Adrenal gland (tissue), 12 donors: ENCODE results near the gene KLF13. TPM values are rescaled to one million over a fixed set of nuclear protein-coding genes. Genes with fewer than 3 reads are reported as not detected.
A peak's percentile ranks its signal among the peaks of the same experiment; 100 is the strongest.

Experiments
- DNase-seq, 7 donors: peaks; one replicate each; pipeline ENCODE4 v3.0.0-alpha.2; 2019 to 2020
- H3K27ac ChIP-seq, 5 donors: fragments of 200-600 bp; sonication (generic) in 4 of 5; 1 replicate in 3 of 5; 2 replicates in 2 of 5; pipeline versions ENCODE4 v1.5.1 to v1.8.0; 2016 to 2020; ENCODE audit warnings: mild to moderate bottlenecking in 1 of 5
- H3K27me3 ChIP-seq: fragments of 200-600 bp; 2 replicates; pipeline ENCODE4 v1.8.0; 2021
- H3K36me3 ChIP-seq, 2 donors: fragments of 200-600 bp; replicated peaks in 1 of 2; 1 replicate in 1 of 2; 2 replicates in 1 of 2; pipeline versions ENCODE4 v1.5.1 to v1.8.0; 2018 to 2022
- H3K4me1 ChIP-seq, 2 donors: fragments of 200-600 bp; replicated peaks in 1 of 2; 1 replicate in 1 of 2; 2 replicates in 1 of 2; pipeline versions ENCODE4 v1.5.1 to v1.8.0; 2018 to 2021
- H3K4me3 ChIP-seq, 4 donors: fragments of 200-600 bp; sonication (generic) in 3 of 4; one replicate each; pipeline ENCODE4 v1.5.1; 2016 to 2018
- H3K9me3 ChIP-seq, 3 donors: fragments of 200-600 bp; sonication (generic) in 1 of 3; replicated peaks in 1 of 3; 1 replicate in 2 of 3; 2 replicates in 1 of 3; pipeline versions ENCODE4 v1.5.1 to v1.8.0; 2016 to 2021
- CTCF ChIP-seq, 6 experiments: fragments of 450-650 bp in 4 of 6; fragments of 200-600 bp in 2 of 6; sonication (generic) in 1 of 6; IDR thresholded peaks; 1 replicate in 5 of 6; 2 replicates in 1 of 6; pipeline versions ENCODE4 v1.5.1 to v1.8.0; 2016 to 2021; ENCODE audit warnings: antibody characterized with exemption in 6 of 6, mild to moderate bottlenecking in 2 of 6, moderate library complexity in 1 of 6
- POLR2A ChIP-seq, 2 donors: fragments of 450-650 bp; IDR thresholded peaks; one replicate each; pipeline ENCODE4 v1.6.1; 2017; ENCODE audit warnings: antibody characterized with exemption in 2 of 2, mild to moderate bottlenecking in 2 of 2, moderate library complexity in 1 of 2
- WGBS, 4 donors: extraction: QIAGEN DNeasy Blood & Tissue Kit in 2 of 4; methylation state at CpG; one replicate each; pipeline versions ENCODE4 v1.1.5 to v1.1.7; 2013 to 2017; 5-methylcytosine and 5-hydroxymethylcytosine counted together
- intact Hi-C, 2 donors: fragments of 100-400 bp; cut with DNase I; formaldehyde crosslinking; loops; one replicate each; pipeline versions ENCODE4 v1.14.1 to v1.15.0; 2022 to 2023
- polyA plus RNA-seq, 3 donors: library from polyadenylated mRNA; stranded (reverse); fragments of 200-250 nt in 2 of 3; fragments of 350-450 nt in 1 of 3; fragmentation: Illumina TruSeq in 1 of 3; extraction: RNeasy Lipid Tissue Mini Kit (QIAGEN cat#74804) in 1 of 3; gene quantifications; one replicate each; pipeline ENCODE4 v1.2.3, GENCODE V29; 2013 to 2014
- total RNA-seq, 9 donors: library from RNA; depleted of rRNA in 4 of 9; stranded (reverse); fragments of >200 nt in 4 of 9; fragments of 120-200 nt in 1 of 9; fragmentation: NEBNext Ultra II Directional in 1 of 9; extraction: Animal tissue kit (Norgen Biotek cat#: 25700) in 1 of 9; gene quantifications; one replicate each; pipeline versions ENCODE4 v1.1.0 to v1.2.4, GENCODE V29; 2013 to 2023
- donor health status: healthy with polysubstance abuse.
- donor health status: Bipolar disorder and iron deficiency.
- donor health status: DM: yes; HTN: yes; CAD: no.
- donor health status: DM: no; HTN: no; CAD: no.
- donor health status: DM: no; HTN: no; CAD: no.
- donor health status: DM: yes; HTN: yes; CAD: no.

The KLF13 gene
- total and polyA plus RNA-seq, 12 donors: 8.4 to 65.9 (median 31.9) TPM

GRCh38 chr15:31387092-31387478 is 60.5 kb downstream of the KLF13 start:
- peak in 2 of 7 donors; percentile 3 to 29 for DNase-seq
- H3K36me3 ChIP-seq: no peaks in the 10 kb centered on the region
- TF ChIP-seq POLR2A (IDR thresholded peaks at IDR 0.05) (no peak), CTCF (IDR thresholded peaks at IDR 0.05) (no peak)
- no peaks in the 10 kb centered on the region for H3K9me3 ChIP-seq
- H3K27me3 ChIP-seq: no peaks in the 10 kb centered on the region
- H3K4me1 ChIP-seq: peaks cover 0 to 16% of the 10 kb centered on the region in 2 donors
- 83 to 92% (median 87%) methylated on average over 2 of the region's 2 CpGs for WGBS, 4 donors
- H3K4me3 ChIP-seq: no peak overlapping the region
- H3K27ac ChIP-seq: peak overlapping the region in 2 of 5 donors; percentile 11 to 57
- intact Hi-C loops: loop anchor here in 1 of 2 donors (5.0 kb wide), 1 partner anchor 155 kb away; no protein-coding TSS in a partner anchor

- DNase-seq: peak; percentile 44 to 95 (median 69)
- intact Hi-C loops: loop anchor here in 1 of 2 donors (5.0 kb wide), 1 partner anchor 155 kb away; no protein-coding TSS in a partner anchor
- no peak overlapping the region for H3K4me3 ChIP-seq
- no peaks in the 10 kb centered on the region for H3K9me3 ChIP-seq
- peaks cover 0 to 16% of the 10 kb centered on the region in 2 donors for H3K4me1 ChIP-seq
- H3K27ac ChIP-seq: peak overlapping the region in 4 of 5 donors; percentile 16 to 65 (median 56)
- no peak for TF ChIP-seq POLR2A (IDR thresholded peaks at IDR 0.05)
- TF ChIP-seq CTCF (IDR thresholded peaks at IDR 0.05): no peak
- H3K27me3 ChIP-seq: no peaks in the 10 kb centered on the region
- WGBS, 4 donors: 46 to 52% (median 49%) methylated on average over 5 to 6 of the region's 6 CpGs
- H3K36me3 ChIP-seq: no peaks in the 10 kb centered on the region
These were observed 61.0 kb downstream of the KLF13 start for GRCh38 chr15:31387479-31388118.

GRCh38 chr15:31389576-31389975 is 62.9 kb downstream of the KLF13 start:
- H3K27ac ChIP-seq: no peak overlapping the region
- peak in 1 of 7 donors; percentile 49 for DNase-seq

More at GRCh38 chr15:31389576-31389975, 62.9 kb downstream of the KLF13 start:
- H3K9me3 ChIP-seq: no peaks in the 10 kb centered on the region
- TF ChIP-seq CTCF (IDR thresholded peaks at IDR 0.05) (no peak), POLR2A (IDR thresholded peaks at IDR 0.05) (no peak)
- H3K4me3 ChIP-seq: no peak overlapping the region
- intact Hi-C loops: loop anchor here in 1 of 2 donors (5.0 kb wide), 1 partner anchor 157 kb away; no protein-coding TSS in a partner anchor
- H3K27me3 ChIP-seq: no peaks in the 10 kb centered on the region
- H3K4me1 ChIP-seq: peaks cover 0 to 16% of the 10 kb centered on the region in 2 donors
- 94 to 100% (median 96%) methylated on average over 4 of the region's 4 CpGs for WGBS, 4 donors
- H3K36me3 ChIP-seq: no peaks in the 10 kb centered on the region
